Activated CD4-positive, alpha-beta T cell treated with anti-CD3 and anti-CD28 coated beads, Interleukin-2, amount 50 U/mL, for 16 hours (primary cell): ENCODE results near the gene ST6GALNAC1.
"Not testable (repeated sequence)": the region's sequence is repeated elsewhere in the genome, so short reads cannot be mapped to it uniquely, and the experiment has no call there.

Experiments
- DNase-seq: peaks from one replicate; pipeline ENCODE4 v3.0.0-alpha.2; 2020

ST6GALNAC1 gene

GRCh38 chr17:76611080-76611749 is 32.3 kb downstream of the ST6GALNAC1 start:
- DNase-seq = not testable (repeated sequence)

- DNase-seq = not testable (repeated sequence)
Measured at GRCh38 chr17:76606685-76607084, 36.9 kb downstream of the ST6GALNAC1 start.

- no peak for DNase-seq
Measured at GRCh38 chr17:76601065-76601464, 42.5 kb downstream of the ST6GALNAC1 start.

GRCh38 chr17:76599694-76600460 is 43.7 kb downstream of the ST6GALNAC1 start:
- DNase-seq = no peak

- DNase-seq = no peak
Measured at GRCh38 chr17:76598004-76598439, 45.5 kb downstream of the ST6GALNAC1 start.

GRCh38 chr17:76597156-76598003 is 46.2 kb downstream of the ST6GALNAC1 start:
- DNase-seq = no peak

- no peak for DNase-seq
Measured at GRCh38 chr17:76594690-76595089, 48.9 kb downstream of the ST6GALNAC1 start.

GRCh38 chr17:76593959-76594358 is 49.6 kb downstream of the ST6GALNAC1 start:
- DNase-seq = no peak

GRCh38 chr17:76593384-76593826 is 50.2 kb downstream of the ST6GALNAC1 start:
- DNase-seq = no peak

GRCh38 chr17:76588182-76588581 is 55.4 kb downstream of the ST6GALNAC1 start:
- DNase-seq = no peak

- no peak for DNase-seq
Measured at GRCh38 chr17:76586741-76587487, 56.6 kb downstream of the ST6GALNAC1 start.

- no peak for DNase-seq
Measured at GRCh38 chr17:76585649-76586593, 57.6 kb downstream of the ST6GALNAC1 start, which contains the start of gene ST6GALNAC2. Gene ST6GALNAC2 (minus strand): TSS chr17:76585860. CDS start chr17:76585808, 52 bp downstream.

GRCh38 chr17:76585033-76585648 is 58.4 kb downstream of the ST6GALNAC1 start:
- no peak for DNase-seq

- no peak for DNase-seq
Measured at GRCh38 chr17:76584427-76585032, 59.0 kb downstream of the ST6GALNAC1 start.

GRCh38 chr17:76582660-76583059 is 60.9 kb downstream of the ST6GALNAC1 start:
- no peak for DNase-seq

- DNase-seq = no peak
Measured at GRCh38 chr17:76581515-76581914, 62.0 kb downstream of the ST6GALNAC1 start.

- no peak for DNase-seq
Measured at GRCh38 chr17:76579281-76579680, 64.3 kb downstream of the ST6GALNAC1 start.

GRCh38 chr17:76578376-76578775 is 65.2 kb downstream of the ST6GALNAC1 start:
- DNase-seq = no peak

- DNase-seq = no peak
Measured at GRCh38 chr17:76577876-76578275, 65.7 kb downstream of the ST6GALNAC1 start.

- no peak for DNase-seq
Measured at GRCh38 chr17:76576189-76576588, 67.4 kb downstream of the ST6GALNAC1 start.
